CD4-positive, alpha-beta T cell (primary cell): ENCODE measurements around the gene LINGO1. TPM values are rescaled to one million over a fixed set of nuclear protein-coding genes. Genes with fewer than 3 reads are reported as not detected.

ENCODE experiments used
- ATAC-seq: fragments of 200-7000 bp; cut with Tn5 transposase; one replicate; pipeline ENCODE4 v1.10.0; 2022; ENCODE audit warnings: mild to moderate bottlenecking; ENCODE audit not compliant: poor library complexity
- CTCF ChIA-PET: fragments of 350-600 bp; sonication (Branson Sonifier 250); formaldehyde crosslinking; loops from one replicate; lab custom pipeline; 2021; ENCODE audit warnings: antibody characterized with exemption, inconsistent platforms; lab: Charles Lee
- POLR2A ChIA-PET: fragments of 350-600 bp; sonication (Branson Sonifier 250); formaldehyde crosslinking; loops from one replicate; lab custom pipeline; 2021; ENCODE audit warnings: antibody characterized with exemption, inconsistent platforms; lab: Charles Lee
- DNase-seq, 14 experiments: peaks; one replicate each; pipeline ENCODE4 v3.0.0-alpha.2; 2013 to 2020; ENCODE audit warnings: mixed read lengths in 2 of 14
- H3K27ac ChIP-seq, 2 donors: one replicate each; pipeline versions ENCODE4 v1.5.1 to v1.7.0; 2013; ENCODE audit warnings: low read length in 2 of 2, low read depth in 1 of 2, mild to moderate bottlenecking in 1 of 2
- H3K27me3 ChIP-seq, 2 experiments: 1 replicate in 1 of 2; 2 replicates in 1 of 2; pipeline versions ENCODE4 v1.6.1 to v1.7.0; 2013; ENCODE audit warnings: low read length in 2 of 2, control low read depth in 1 of 2, mild to moderate bottlenecking in 1 of 2, moderate library complexity in 1 of 2; ENCODE audit not compliant: insufficient read depth in 2 of 2, control insufficient read depth in 1 of 2
- H3K36me3 ChIP-seq: one replicate; pipeline ENCODE4 v1.6.1; 2013; ENCODE audit warnings: low read length, control low read depth; ENCODE audit not compliant: insufficient read depth
- H3K4me1 ChIP-seq: one replicate; pipeline ENCODE4 v1.6.1; 2013; ENCODE audit warnings: low read length, control low read depth; ENCODE audit not compliant: insufficient read depth
- H3K4me3 ChIP-seq: one replicate; pipeline ENCODE4 v1.5.1; 2013; ENCODE audit warnings: mild to moderate bottlenecking, low read length, moderate library complexity
- H3K9me3 ChIP-seq, 2 experiments: 1 replicate in 1 of 2; 2 replicates in 1 of 2; pipeline versions ENCODE4 v1.6.1 to v1.7.0; 2013; ENCODE audit warnings: low read length in 2 of 2, mild to moderate bottlenecking in 2 of 2, control low read depth in 1 of 2, moderate library complexity in 1 of 2; ENCODE audit not compliant: control insufficient read depth in 1 of 2, insufficient read depth in 1 of 2
- H3K27ac Mint-ChIP-seq: one replicate; pipeline ENCODE4 v1.8.0; 2020; ENCODE audit warnings: mixed read lengths
- H3K27me3 Mint-ChIP-seq: one replicate; pipeline ENCODE4 v1.8.0; 2021; ENCODE audit warnings: mixed read lengths
- H3K36me3 Mint-ChIP-seq: one replicate; pipeline ENCODE4 v1.8.0; 2021; ENCODE audit warnings: low read depth, mixed read lengths
- H3K4me1 Mint-ChIP-seq: one replicate; pipeline ENCODE4 v1.8.0; 2021; ENCODE audit warnings: low read depth, mixed read lengths
- H3K4me3 Mint-ChIP-seq: one replicate; pipeline ENCODE4 v1.8.0; 2020; ENCODE audit warnings: mild to moderate bottlenecking, mixed read lengths
- H3K9me3 Mint-ChIP-seq: one replicate; pipeline ENCODE4 v1.8.0; 2020; ENCODE audit warnings: mixed read lengths
- intact Hi-C, 2 experiments: fragments of 100-400 bp; cut with DNase I in 1 of 2; cut with micrococcal nuclease in 1 of 2; formaldehyde crosslinking; loops; one replicate each; pipeline versions ENCODE4 v1.15.1 to v1.9.0; 2023 to 2025; cut with DNase I, micrococcal nuclease
- total RNA-seq, 174 experiments: library from RNA in 2 of 174; stranded (reverse) in 2 of 174; gene quantifications; one replicate each; pipeline ENCODE4 v1.2.3 and lab custom pipeline; 2021 to 2026
- TF ChIP-seq, protein P1 (sequence below): fragments of 200-600 bp; IDR thresholded peaks from one replicate; pipeline ENCODE4 v1.8.0; 2022; ENCODE audit warnings: antibody characterized with exemption, mild to moderate bottlenecking

The LINGO1 gene
- total RNA-seq, 2 experiments from 2014 or later, result not detected

DNA sequence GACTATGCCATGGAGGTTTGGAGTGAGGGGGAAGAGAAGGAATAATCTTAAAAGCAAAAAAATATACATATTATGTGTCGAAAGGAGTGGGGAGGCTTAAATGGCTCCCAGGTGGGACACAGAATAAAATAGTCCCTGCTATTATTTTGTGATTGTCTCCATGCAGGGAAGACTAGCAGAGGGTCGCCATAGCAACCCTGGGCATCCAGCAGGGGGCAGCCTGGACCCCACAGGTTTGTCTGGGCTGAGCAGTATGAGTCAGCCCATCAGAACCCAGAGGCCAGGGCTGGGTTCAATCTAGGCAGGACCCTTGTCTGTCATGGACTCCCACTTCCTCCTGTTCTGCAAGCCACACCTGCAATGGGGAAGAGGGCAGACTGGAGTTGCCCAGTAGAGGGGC, 17.6 kb upstream of the LINGO1 start:
- intact Hi-C loops, result no loop called here
- H3K9me3 ChIP-seq, result peaks cover 0 to 16% of the 10 kb centered on the region in 2 experiments
- Mint-ChIP-seq H3K27ac (no peak overlapping the region), H3K4me1 (no peaks in the 10 kb centered on the region), H3K27me3 (peaks cover 16% of the 10 kb centered on the region), H3K9me3 (no peaks in the 10 kb centered on the region), H3K36me3 (no peaks in the 10 kb centered on the region), H3K4me3 (no peak overlapping the region)
- TF ChIP-seq, protein P1, sequence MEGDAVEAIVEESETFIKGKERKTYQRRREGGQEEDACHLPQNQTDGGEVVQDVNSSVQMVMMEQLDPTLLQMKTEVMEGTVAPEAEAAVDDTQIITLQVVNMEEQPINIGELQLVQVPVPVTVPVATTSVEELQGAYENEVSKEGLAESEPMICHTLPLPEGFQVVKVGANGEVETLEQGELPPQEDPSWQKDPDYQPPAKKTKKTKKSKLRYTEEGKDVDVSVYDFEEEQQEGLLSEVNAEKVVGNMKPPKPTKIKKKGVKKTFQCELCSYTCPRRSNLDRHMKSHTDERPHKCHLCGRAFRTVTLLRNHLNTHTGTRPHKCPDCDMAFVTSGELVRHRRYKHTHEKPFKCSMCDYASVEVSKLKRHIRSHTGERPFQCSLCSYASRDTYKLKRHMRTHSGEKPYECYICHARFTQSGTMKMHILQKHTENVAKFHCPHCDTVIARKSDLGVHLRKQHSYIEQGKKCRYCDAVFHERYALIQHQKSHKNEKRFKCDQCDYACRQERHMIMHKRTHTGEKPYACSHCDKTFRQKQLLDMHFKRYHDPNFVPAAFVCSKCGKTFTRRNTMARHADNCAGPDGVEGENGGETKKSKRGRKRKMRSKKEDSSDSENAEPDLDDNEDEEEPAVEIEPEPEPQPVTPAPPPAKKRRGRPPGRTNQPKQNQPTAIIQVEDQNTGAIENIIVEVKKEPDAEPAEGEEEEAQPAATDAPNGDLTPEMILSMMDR, result no peak
- H3K27ac ChIP-seq, result no peak overlapping the region
- no peak for ATAC-seq
- DNase-seq, result no peak
- ChIA-PET CTCF (no interaction called here), POLR2A (no interaction called here)
- no peak overlapping the region for H3K4me3 ChIP-seq
- no peaks in the 10 kb centered on the region for H3K36me3 ChIP-seq
- no peaks in the 10 kb centered on the region for H3K4me1 ChIP-seq
- no peaks in the 10 kb centered on the region for H3K27me3 ChIP-seq

DNA sequence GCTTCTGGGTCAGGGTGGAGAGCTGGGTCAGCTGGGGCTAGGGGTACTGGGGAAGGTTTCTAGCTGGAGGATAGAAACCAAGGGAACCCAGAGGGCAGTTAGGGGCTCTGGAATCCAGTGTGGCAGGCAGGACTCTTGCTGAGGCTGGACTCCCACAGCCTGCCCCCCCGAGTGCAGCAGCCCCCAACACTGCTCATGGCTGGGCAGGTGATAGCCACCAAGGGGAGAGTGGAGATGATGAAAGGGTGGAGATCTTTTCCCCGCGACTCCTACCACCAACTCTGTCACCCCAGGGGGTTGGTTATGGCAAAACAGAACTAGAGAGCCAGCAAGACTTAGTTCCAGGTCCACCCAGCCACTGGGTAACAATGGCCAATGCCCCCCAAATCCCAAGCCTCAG, 16.9 kb upstream of the LINGO1 start:
- ChIA-PET POLR2A (no interaction called here), CTCF (no interaction called here)
- Mint-ChIP-seq H3K27ac (no peak overlapping the region), H3K4me3 (no peak overlapping the region), H3K4me1 (no peaks in the 10 kb centered on the region), H3K27me3 (peaks cover 14% of the 10 kb centered on the region), H3K36me3 (no peaks in the 10 kb centered on the region), H3K9me3 (no peaks in the 10 kb centered on the region)
- H3K36me3 ChIP-seq, result no peaks in the 10 kb centered on the region
- H3K4me3 ChIP-seq, result no peak overlapping the region
- intact Hi-C loops, result no loop called here
- DNase-seq (no peak), ATAC-seq (no peak)
- H3K27ac ChIP-seq, result no peak overlapping the region
- H3K9me3 ChIP-seq, result peaks cover 0 to 10% of the 10 kb centered on the region in 2 experiments
- H3K4me1 ChIP-seq, result no peaks in the 10 kb centered on the region
- H3K27me3 ChIP-seq, result no peaks in the 10 kb centered on the region
- TF ChIP-seq, protein P1, result no peak

DNA sequence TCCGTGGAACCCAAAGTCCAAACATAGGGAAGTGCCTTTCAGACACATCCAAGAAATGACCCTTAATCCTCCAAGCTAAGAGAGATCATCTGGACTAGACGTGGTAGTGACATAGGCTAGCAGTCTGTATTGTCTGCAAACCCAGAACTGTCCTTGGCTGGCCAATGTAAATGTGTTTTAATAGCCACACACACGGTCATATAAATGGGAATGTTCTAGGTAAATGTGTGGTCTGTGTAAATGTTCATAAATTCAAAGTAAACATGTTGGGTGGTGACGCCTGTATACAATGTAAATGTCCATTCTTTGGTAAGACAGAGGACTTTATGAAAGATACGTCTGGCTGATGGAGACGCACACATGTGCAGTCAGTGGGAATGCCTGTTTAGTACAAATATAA, 16.3 kb upstream of the LINGO1 start:
- Histone ChIP-seq H3K36me3 (no peaks in the 10 kb centered on the region), H3K27ac (no peak overlapping the region), H3K9me3 (peaks cover 0 to 5% of the 10 kb centered on the region in 2 experiments), H3K4me3 (no peak overlapping the region), H3K27me3 (no peaks in the 10 kb centered on the region), H3K4me1 (no peaks in the 10 kb centered on the region)
- H3K9me3 Mint-ChIP-seq, result no peaks in the 10 kb centered on the region
- H3K27ac Mint-ChIP-seq, result no peak overlapping the region
- ChIA-PET POLR2A (no interaction called here), CTCF (no interaction called here)
- ATAC-seq (no peak), DNase-seq (no peak)
- no peaks in the 10 kb centered on the region for H3K4me1 Mint-ChIP-seq
- TF ChIP-seq, protein P1, result no peak
- no peak overlapping the region for H3K4me3 Mint-ChIP-seq
- no peaks in the 10 kb centered on the region for H3K36me3 Mint-ChIP-seq
- peaks cover 12% of the 10 kb centered on the region for H3K27me3 Mint-ChIP-seq
- intact Hi-C loops, result no loop called here
